Spinal cord (tissue), 10 donors: Measurements from ENCODE around the gene DNAJC1. TPM values are rescaled to one million over a fixed set of nuclear protein-coding genes. Genes with fewer than 3 reads are reported as not detected.

Source experiments
- DNase-seq, 6 donors: peaks; one replicate each; pipeline versions ENCODE4 v3.0.0 to v3.0.0-alpha.2; 2013 to 2015; ENCODE audit warnings: low spot score in 6 of 6, low read depth in 4 of 6
- H3K27ac ChIP-seq: one replicate; pipeline ENCODE4 v1.5.1; 2013; ENCODE audit warnings: low read depth, low read length, control low read depth
- H3K27me3 ChIP-seq: one replicate; pipeline ENCODE4 v1.6.1; 2013; ENCODE audit warnings: low read length; ENCODE audit not compliant: control insufficient read depth, insufficient read depth
- H3K36me3 ChIP-seq: one replicate; pipeline ENCODE4 v1.6.1; 2013; ENCODE audit warnings: low read length; ENCODE audit not compliant: control insufficient read depth, insufficient read depth
- H3K4me1 ChIP-seq: one replicate; pipeline ENCODE4 v1.6.1; 2013; ENCODE audit warnings: low read length; ENCODE audit not compliant: control insufficient read depth, insufficient read depth
- H3K4me3 ChIP-seq: one replicate; pipeline ENCODE4 v1.5.1; 2013; ENCODE audit warnings: low read depth, low read length, control low read depth
- H3K9me3 ChIP-seq: one replicate; pipeline ENCODE4 v1.6.1; 2013; ENCODE audit warnings: low read length; ENCODE audit not compliant: control insufficient read depth, insufficient read depth
- WGBS: methylation state at CpG from one replicate; pipeline ENCODE4 v1.1.5; 2013; ENCODE audit warnings: missing lambda C conversion rate; ENCODE audit not compliant: insufficient coverage; 5-methylcytosine and 5-hydroxymethylcytosine counted together
- polyA plus RNA-seq, 2 donors: library from polyadenylated mRNA; unstranded; fragments of 120-200 nt; gene quantifications; one replicate each; pipeline ENCODE4 v1.2.1, GENCODE V29; 2013; ENCODE audit not compliant: insufficient read length in 2 of 2
- total RNA-seq, 2 donors: library from RNA; depleted of rRNA in 1 of 2; stranded (reverse); fragments of 120-200 nt in 1 of 2; fragments of >200 nt in 1 of 2; gene quantifications; one replicate each; pipeline versions ENCODE4 v1.2.3 to v1.2.4, GENCODE V29; 2013 to 2014
- donor health status: healthy.

Gene DNAJC1
- total and polyA plus RNA-seq, 4 donors, result 15.6 to 39.0 (median 19.6) TPM

GRCh38 chr10:21737106-21737505 lies 266.4 kb downstream of the DNAJC1 start:
- WGBS, result 82% methylated on average over 4 of the region's 4 CpGs
- Histone ChIP-seq H3K4me1 (peaks cover 5% of the 10 kb centered on the region), H3K27ac (no peak overlapping the region), H3K27me3 (no peaks in the 10 kb centered on the region), H3K36me3 (peaks cover 16% of the 10 kb centered on the region), H3K9me3 (no peaks in the 10 kb centered on the region), H3K4me3 (no peak overlapping the region)
- DNase-seq, result no peak

GRCh38 chr10:21733710-21734109 lies 269.8 kb downstream of the DNAJC1 start:
- peaks cover 12% of the 10 kb centered on the region for H3K36me3 ChIP-seq
- WGBS, result 52% methylated on average over 3 of the region's 6 CpGs

GRCh38 chr10:21732067-21732772 lies 271.3 kb downstream of the DNAJC1 start:
- 21% methylated on average over 6 of the region's 10 CpGs for WGBS

More at GRCh38 chr10:21733710-21734109, 269.8 kb downstream of the DNAJC1 start:
- H3K4me3 ChIP-seq, result no peak overlapping the region
- H3K4me1 ChIP-seq, result peaks cover 7% of the 10 kb centered on the region
- H3K9me3 ChIP-seq, result no peaks in the 10 kb centered on the region
- peak in 1 of 6 donors; percentile 49 for DNase-seq
- H3K27me3 ChIP-seq, result no peaks in the 10 kb centered on the region
- no peak overlapping the region for H3K27ac ChIP-seq

GRCh38 chr10:21728618-21729017 lies 274.9 kb downstream of the DNAJC1 start:
- Histone ChIP-seq H3K4me3 (no peak overlapping the region), H3K27me3 (no peaks in the 10 kb centered on the region), H3K9me3 (no peaks in the 10 kb centered on the region), H3K27ac (no peak overlapping the region), H3K36me3 (no peaks in the 10 kb centered on the region), H3K4me1 (peaks cover 10% of the 10 kb centered on the region)
- 100% methylated on average over 2 of the region's 3 CpGs for WGBS
- DNase-seq, result no peak

More at GRCh38 chr10:21732067-21732772, 271.3 kb downstream of the DNAJC1 start:
- no peaks in the 10 kb centered on the region for H3K27me3 ChIP-seq
- DNase-seq, result peak; percentile 19 to 88 (median 63)
- H3K4me1 ChIP-seq, result peaks cover 7% of the 10 kb centered on the region
- H3K9me3 ChIP-seq, result no peaks in the 10 kb centered on the region
- H3K4me3 ChIP-seq, result no peak overlapping the region
- H3K36me3 ChIP-seq, result peaks cover 8% of the 10 kb centered on the region
- no peak overlapping the region for H3K27ac ChIP-seq

- Histone ChIP-seq H3K27me3 (no peaks in the 10 kb centered on the region), H3K36me3 (no peaks in the 10 kb centered on the region), H3K4me3 (no peak overlapping the region), H3K27ac (no peak overlapping the region), H3K4me1 (peaks cover 8% of the 10 kb centered on the region), H3K9me3 (no peaks in the 10 kb centered on the region)
- peak in 2 of 6 donors; percentile 44 to 49 for DNase-seq
- 17% methylated on average over 2 of the region's 13 CpGs for WGBS
Measured at GRCh38 chr10:21727452-21728168, 275.9 kb downstream of the DNAJC1 start.

GRCh38 chr10:21726601-21727225 lies 276.8 kb downstream of the DNAJC1 start:
- H3K9me3 ChIP-seq, result no peaks in the 10 kb centered on the region
- WGBS, result 57% methylated on average over 3 of the region's 3 CpGs
- no peaks in the 10 kb centered on the region for H3K27me3 ChIP-seq
- no peak overlapping the region for H3K4me3 ChIP-seq
- H3K36me3 ChIP-seq, result no peaks in the 10 kb centered on the region
- H3K27ac ChIP-seq, result no peak overlapping the region
- peaks cover 5% of the 10 kb centered on the region for H3K4me1 ChIP-seq
- DNase-seq, result peak in 2 of 6 donors; percentile 12 to 31

GRCh38 chr10:21724687-21725367 lies 278.7 kb downstream of the DNAJC1 start:
- Histone ChIP-seq H3K36me3 (no peaks in the 10 kb centered on the region), H3K9me3 (no peaks in the 10 kb centered on the region), H3K4me3 (peak overlapping the region; percentile 10), H3K27me3 (no peaks in the 10 kb centered on the region), H3K4me1 (peaks cover 5% of the 10 kb centered on the region), H3K27ac (peak overlapping the region; percentile 79)
- WGBS, result 4% methylated on average over 3 of the region's 4 CpGs
- peak; percentile 82 to 98 (median 89) for DNase-seq

- Histone ChIP-seq H3K4me1 (peaks cover 5% of the 10 kb centered on the region), H3K9me3 (no peaks in the 10 kb centered on the region), H3K27me3 (no peaks in the 10 kb centered on the region), H3K4me3 (no peak overlapping the region), H3K36me3 (no peaks in the 10 kb centered on the region), H3K27ac (peak overlapping the region; percentile 79)
- peak in 2 of 6 donors; percentile 43 to 57 for DNase-seq
- no CpG with 5 or more reads among the region's 7 CpGs for WGBS
Measured at GRCh38 chr10:21724020-21724589, 279.4 kb downstream of the DNAJC1 start.

GRCh38 chr10:21722209-21722608 lies 281.3 kb downstream of the DNAJC1 start:
- Histone ChIP-seq H3K27ac (no peak overlapping the region), H3K27me3 (no peaks in the 10 kb centered on the region)
- no CpG with 5 or more reads among the region's 2 CpGs for WGBS

More at GRCh38 chr10:21722209-21722608, 281.3 kb downstream of the DNAJC1 start:
- no peak for DNase-seq
- H3K9me3 ChIP-seq, result no peaks in the 10 kb centered on the region
- no peak overlapping the region for H3K4me3 ChIP-seq
- H3K4me1 ChIP-seq, result peaks cover 5% of the 10 kb centered on the region
- H3K36me3 ChIP-seq, result no peaks in the 10 kb centered on the region
